ENCODE measurements around the gene INCENP.

INCENP gene

DNA sequence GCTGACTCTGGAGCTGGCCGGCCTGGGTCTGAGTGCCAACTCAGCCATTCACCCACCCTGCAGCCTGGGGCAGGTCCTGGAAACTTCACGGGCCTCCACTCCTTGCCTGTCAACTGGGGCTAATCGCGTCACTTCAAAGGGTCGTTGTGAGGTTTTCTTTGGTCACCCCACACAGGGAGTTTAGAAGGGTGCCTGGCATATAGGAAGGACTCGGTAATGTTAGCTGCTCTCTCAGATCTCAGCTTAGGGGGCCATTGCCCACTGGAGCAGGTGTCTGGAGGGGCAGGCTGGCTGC, 7.3 kb downstream of the INCENP start:
- H3K36me3 ChIP-seq (ENCODE audit: control insufficient read depth, insufficient read depth, low read length) = peaks cover 19% of the 10 kb centered on the region

DNA sequence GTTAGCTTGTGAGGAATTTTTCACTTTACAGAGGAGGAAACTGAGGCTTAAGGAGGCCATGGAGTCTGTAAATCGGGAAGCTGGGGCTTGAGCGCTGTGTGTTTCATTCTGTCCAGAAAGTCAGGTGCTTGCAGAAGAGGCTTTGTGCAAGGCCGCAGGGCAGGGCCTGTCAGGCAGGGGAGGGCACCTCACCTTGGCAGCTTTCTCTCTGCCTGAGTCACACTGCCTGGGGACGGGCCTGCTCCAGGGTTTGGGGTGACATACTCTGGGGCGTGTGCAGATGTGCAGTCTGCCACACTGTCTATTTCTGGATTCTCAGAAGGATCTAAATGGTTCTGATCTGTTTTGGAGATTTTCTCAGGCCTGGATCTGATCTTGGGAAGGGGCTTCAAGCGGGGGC, 8.4 kb downstream of the INCENP start:
- DNase-seq = no peak
- no peaks in the 10 kb centered on the region for H3K27me3 ChIP-seq (replicated peaks; ENCODE audit: control insufficient read depth, insufficient read depth, low read length, poor library complexity, severe bottlenecking)
- no peak overlapping the region for H3K27ac ChIP-seq (ENCODE audit: insufficient read depth, low read length, poor library complexity, severe bottlenecking)
- H3K4me3 ChIP-seq (ENCODE audit: insufficient read depth, low read depth, low read length, poor library complexity, severe bottlenecking) = no peak overlapping the region
- H3K4me1 ChIP-seq (ENCODE audit: control insufficient read depth, insufficient read depth, low read length, poor library complexity, severe bottlenecking) = no peaks in the 10 kb centered on the region
- H3K36me3 ChIP-seq (ENCODE audit: control insufficient read depth, insufficient read depth, low read length) = peaks cover 19% of the 10 kb centered on the region
- no peaks in the 10 kb centered on the region for H3K9me3 ChIP-seq (ENCODE audit: control insufficient read depth, low read length)

More for the DNA sequence above, 7.3 kb downstream of the INCENP start:
- Histone ChIP-seq H3K27me3 (replicated peaks; ENCODE audit: control insufficient read depth, insufficient read depth, low read length, poor library complexity, severe bottlenecking) (no peaks in the 10 kb centered on the region), H3K4me3 (ENCODE audit: insufficient read depth, low read depth, low read length, poor library complexity, severe bottlenecking) (no peak overlapping the region), H3K27ac (ENCODE audit: insufficient read depth, low read length, poor library complexity, severe bottlenecking) (no peak overlapping the region), H3K9me3 (ENCODE audit: control insufficient read depth, low read length) (no peaks in the 10 kb centered on the region), H3K4me1 (ENCODE audit: control insufficient read depth, insufficient read depth, low read length, poor library complexity, severe bottlenecking) (no peaks in the 10 kb centered on the region)
- DNase-seq = no peak

- Histone ChIP-seq H3K9me3 (ENCODE audit: control insufficient read depth, low read length) (no peaks in the 10 kb centered on the region), H3K36me3 (ENCODE audit: control insufficient read depth, insufficient read depth, low read length) (peaks cover 19% of the 10 kb centered on the region), H3K27ac (ENCODE audit: insufficient read depth, low read length, poor library complexity, severe bottlenecking) (no peak overlapping the region), H3K27me3 (replicated peaks; ENCODE audit: control insufficient read depth, insufficient read depth, low read length, poor library complexity, severe bottlenecking) (no peaks in the 10 kb centered on the region), H3K4me3 (ENCODE audit: insufficient read depth, low read depth, low read length, poor library complexity, severe bottlenecking) (no peak overlapping the region), H3K4me1 (ENCODE audit: control insufficient read depth, insufficient read depth, low read length, poor library complexity, severe bottlenecking) (no peaks in the 10 kb centered on the region)
- DNase-seq = no peak
Observed at GRCh38 chr11:62132689-62133293, 9.0 kb downstream of the INCENP start.

DNA sequence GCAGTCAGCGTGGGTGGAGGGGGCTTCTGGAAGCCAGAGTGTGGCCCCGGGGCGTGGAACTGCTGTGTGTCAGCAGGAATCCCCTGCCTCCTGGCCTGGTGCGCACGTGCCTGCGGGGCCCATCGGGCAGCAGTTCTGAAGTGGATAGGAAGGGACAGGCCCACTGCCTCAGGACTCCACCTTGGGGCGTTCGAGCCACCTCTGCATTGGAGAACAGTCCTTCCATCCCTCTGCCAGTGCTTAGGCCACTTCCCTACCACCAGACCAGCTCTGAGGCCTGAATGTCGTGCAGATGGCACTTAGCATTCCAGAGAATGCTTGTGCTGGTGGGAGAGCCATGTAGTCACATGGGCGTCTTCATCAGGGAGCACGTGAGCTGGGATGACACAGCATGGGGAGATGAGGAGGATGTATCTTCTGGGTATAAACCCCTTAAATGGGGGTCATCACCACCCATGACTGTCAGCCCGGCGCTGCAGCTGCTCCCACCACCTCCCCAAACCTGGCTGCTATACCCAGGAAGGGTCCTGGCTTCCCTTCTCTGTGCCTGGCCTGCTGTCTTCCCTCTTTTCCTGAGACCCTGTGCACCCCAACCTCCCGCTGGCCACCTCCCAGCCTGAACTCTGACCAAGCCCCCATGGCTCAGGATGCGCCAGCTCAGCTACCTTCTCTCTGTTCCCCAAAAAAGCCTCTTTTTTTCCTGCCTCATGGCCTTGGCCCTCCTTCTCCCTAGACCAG, 9.7 kb downstream of the INCENP start:
- Histone ChIP-seq H3K9me3 (ENCODE audit: control insufficient read depth, low read length) (no peaks in the 10 kb centered on the region), H3K27me3 (replicated peaks; ENCODE audit: control insufficient read depth, insufficient read depth, low read length, poor library complexity, severe bottlenecking) (no peaks in the 10 kb centered on the region), H3K27ac (ENCODE audit: insufficient read depth, low read length, poor library complexity, severe bottlenecking) (no peak overlapping the region), H3K4me3 (ENCODE audit: insufficient read depth, low read depth, low read length, poor library complexity, severe bottlenecking) (no peak overlapping the region), H3K4me1 (ENCODE audit: control insufficient read depth, insufficient read depth, low read length, poor library complexity, severe bottlenecking) (no peaks in the 10 kb centered on the region), H3K36me3 (ENCODE audit: control insufficient read depth, insufficient read depth, low read length) (peaks cover 19% of the 10 kb centered on the region)
- DNase-seq = no peak

DNA sequence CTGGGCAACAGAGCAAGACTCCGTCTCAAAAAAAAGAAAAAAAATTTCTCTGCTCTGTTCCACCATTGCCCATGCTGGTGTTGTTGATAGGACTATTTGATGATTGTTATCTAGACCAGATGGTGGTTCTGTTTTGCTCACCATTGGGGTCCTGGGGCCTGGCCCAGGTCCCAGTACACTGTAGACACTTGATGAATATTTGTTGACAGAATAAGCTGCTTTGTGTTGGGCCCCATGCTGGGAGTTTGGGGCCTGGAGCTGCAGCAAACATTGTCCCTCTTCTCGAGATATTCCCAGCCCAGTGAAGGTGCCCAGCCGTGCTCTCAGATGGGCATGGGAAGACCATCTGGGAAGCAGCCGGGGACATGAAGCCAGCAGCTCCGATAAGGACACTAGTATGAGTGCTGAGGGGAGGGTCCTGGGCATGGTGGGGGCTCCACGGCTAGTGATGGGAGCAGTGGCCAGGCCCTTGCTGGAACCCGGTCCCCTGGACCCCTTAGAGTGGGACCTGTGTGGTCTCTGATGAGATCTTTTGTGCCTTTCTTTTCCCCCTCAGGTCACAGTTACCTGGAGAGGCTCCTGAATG, 13.6 kb downstream of the INCENP start:
- Histone ChIP-seq H3K36me3 (ENCODE audit: control insufficient read depth, insufficient read depth, low read length) (peaks cover 19% of the 10 kb centered on the region), H3K9me3 (ENCODE audit: control insufficient read depth, low read length) (no peaks in the 10 kb centered on the region), H3K4me3 (ENCODE audit: insufficient read depth, low read depth, low read length, poor library complexity, severe bottlenecking) (no peak overlapping the region), H3K27me3 (replicated peaks; ENCODE audit: control insufficient read depth, insufficient read depth, low read length, poor library complexity, severe bottlenecking) (no peaks in the 10 kb centered on the region), H3K4me1 (ENCODE audit: control insufficient read depth, insufficient read depth, low read length, poor library complexity, severe bottlenecking) (no peaks in the 10 kb centered on the region), H3K27ac (ENCODE audit: insufficient read depth, low read length, poor library complexity, severe bottlenecking) (no peak overlapping the region)
- no peak for DNase-seq

- no peak overlapping the region for H3K4me3 ChIP-seq (ENCODE audit: insufficient read depth, low read depth, low read length, poor library complexity, severe bottlenecking)
- no peak overlapping the region for H3K27ac ChIP-seq (ENCODE audit: insufficient read depth, low read length, poor library complexity, severe bottlenecking)
- H3K9me3 ChIP-seq (ENCODE audit: control insufficient read depth, low read length) = no peaks in the 10 kb centered on the region
- DNase-seq = no peak
- H3K36me3 ChIP-seq (ENCODE audit: control insufficient read depth, insufficient read depth, low read length) = peaks cover 19% of the 10 kb centered on the region
- no peaks in the 10 kb centered on the region for H3K4me1 ChIP-seq (ENCODE audit: control insufficient read depth, insufficient read depth, low read length, poor library complexity, severe bottlenecking)
- no peaks in the 10 kb centered on the region for H3K27me3 ChIP-seq (replicated peaks; ENCODE audit: control insufficient read depth, insufficient read depth, low read length, poor library complexity, severe bottlenecking)
Observed at GRCh38 chr11:62137881-62138629, 14.2 kb downstream of the INCENP start.

DNA sequence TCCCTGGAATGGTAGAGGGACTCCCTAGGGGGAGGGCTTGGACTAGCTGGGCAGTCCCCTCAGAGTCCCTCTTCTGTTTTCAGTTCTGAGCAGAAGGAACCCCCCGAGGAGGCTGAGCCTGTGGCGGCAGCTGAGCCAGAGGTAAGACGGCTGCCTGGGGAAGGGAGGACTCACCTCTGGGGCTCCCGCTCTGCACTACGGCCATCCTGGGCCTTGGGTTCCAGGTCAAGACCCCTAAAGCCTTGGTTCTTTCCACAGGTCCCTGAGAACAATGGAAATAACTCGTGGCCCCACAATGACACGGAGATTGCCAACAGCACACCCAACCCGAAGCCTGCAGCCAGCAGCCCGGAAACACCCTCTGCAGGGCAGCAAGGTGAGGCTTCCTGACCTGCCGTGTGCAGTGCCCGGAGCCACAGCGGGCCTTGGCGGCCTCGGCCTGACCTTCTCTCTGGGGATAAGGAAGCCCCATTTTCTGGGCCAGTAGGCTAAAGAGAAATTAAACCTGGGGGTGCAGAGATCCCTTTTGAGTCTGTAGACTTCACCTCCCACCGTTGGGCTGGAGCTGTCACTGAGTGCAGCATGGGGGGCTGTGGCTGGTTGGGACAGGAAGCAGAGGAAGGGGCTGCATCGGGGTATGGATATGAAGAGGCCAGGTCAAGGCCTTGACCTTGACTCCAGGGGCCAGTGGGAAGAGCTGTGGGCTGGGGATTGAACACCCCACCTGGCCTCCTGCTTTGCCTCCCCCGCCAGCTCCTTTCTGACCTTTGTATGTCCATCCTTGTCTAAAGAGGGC, 15.0 kb downstream of the INCENP start:
- Histone ChIP-seq H3K4me1 (ENCODE audit: control insufficient read depth, insufficient read depth, low read length, poor library complexity, severe bottlenecking) (no peaks in the 10 kb centered on the region), H3K9me3 (ENCODE audit: control insufficient read depth, low read length) (no peaks in the 10 kb centered on the region), H3K36me3 (ENCODE audit: control insufficient read depth, insufficient read depth, low read length) (peaks cover 19% of the 10 kb centered on the region), H3K27me3 (replicated peaks; ENCODE audit: control insufficient read depth, insufficient read depth, low read length, poor library complexity, severe bottlenecking) (no peaks in the 10 kb centered on the region), H3K4me3 (ENCODE audit: insufficient read depth, low read depth, low read length, poor library complexity, severe bottlenecking) (no peak overlapping the region), H3K27ac (ENCODE audit: insufficient read depth, low read length, poor library complexity, severe bottlenecking) (no peak overlapping the region)
- DNase-seq = no peak

- Histone ChIP-seq H3K9me3 (ENCODE audit: control insufficient read depth, low read length) (no peaks in the 10 kb centered on the region), H3K27me3 (replicated peaks; ENCODE audit: control insufficient read depth, insufficient read depth, low read length, poor library complexity, severe bottlenecking) (no peaks in the 10 kb centered on the region), H3K36me3 (ENCODE audit: control insufficient read depth, insufficient read depth, low read length) (peaks cover 19% of the 10 kb centered on the region), H3K4me1 (ENCODE audit: control insufficient read depth, insufficient read depth, low read length, poor library complexity, severe bottlenecking) (no peaks in the 10 kb centered on the region), H3K4me3 (ENCODE audit: insufficient read depth, low read depth, low read length, poor library complexity, severe bottlenecking) (no peak overlapping the region), H3K27ac (ENCODE audit: insufficient read depth, low read length, poor library complexity, severe bottlenecking) (no peak overlapping the region)
- DNase-seq = no peak
Observed at GRCh38 chr11:62139526-62140303, 15.9 kb downstream of the INCENP start.

Measured in effector memory CD4-positive, alpha-beta T cell (primary cell).